ELF-1 (cell line): ENCODE measurements around the gene SMYD1.

ENCODE experiments used
- DNase-seq: peaks from one replicate; pipeline ENCODE4 v3.0.0-alpha.2; 2016; ENCODE audit warnings: low read depth, low spot score

The SMYD1 gene

GRCh38 chr2:88141952-88142351 lies 74.3 kb downstream of the SMYD1 start:
- no peak for DNase-seq

- DNase-seq = no peak
These were observed 76.6 kb downstream of the SMYD1 start for GRCh38 chr2:88144271-88144670.

GRCh38 chr2:88144914-88145497 lies 77.4 kb downstream of the SMYD1 start:
- DNase-seq = no peak

GRCh38 chr2:88146590-88146989 lies 79.0 kb downstream of the SMYD1 start:
- no peak for DNase-seq

- DNase-seq = no peak
These were observed 79.5 kb downstream of the SMYD1 start for GRCh38 chr2:88147145-88147544.

- no peak for DNase-seq
These were observed 81.4 kb downstream of the SMYD1 start for GRCh38 chr2:88148929-88149438.

- no peak for DNase-seq
These were observed 91.9 kb downstream of the SMYD1 start for GRCh38 chr2:88159481-88159880.

- peak; percentile 77 for DNase-seq
These were observed 92.4 kb downstream of the SMYD1 start for GRCh38 chr2:88159955-88160415.

- DNase-seq = no peak
These were observed 92.9 kb downstream of the SMYD1 start for GRCh38 chr2:88160517-88160916.

GRCh38 chr2:88161446-88162244 lies 94.0 kb downstream of the SMYD1 start:
- DNase-seq = no peak
